HK-2 (cell line): ENCODE results near the gene NEUROG1.

Experiments
- DNase-seq: peaks from one replicate; pipeline ENCODE4 v3.0.0-alpha.2; 2018; ENCODE audit not compliant: unreplicated experiment

NEUROG1 gene

GRCh38 chr5:135535820-135536801 lies at the start of gene NEUROG1:
Gene NEUROG1, minus strand, starts transcription at chr5:135535964. Its CDS starts 274 bp downstream, at chr5:135535690.
- DNase-seq: no peak

GRCh38 chr5:135584918-135585317 lies 49.2 kb upstream of the NEUROG1 start:
- no peak for DNase-seq

GRCh38 chr5:135584276-135584675 lies 48.5 kb upstream of the NEUROG1 start:
- DNase-seq: no peak

GRCh38 chr5:135582099-135582781 lies 46.5 kb upstream of the NEUROG1 start:
- no peak for DNase-seq

GRCh38 chr5:135578685-135579341 lies 43.0 kb upstream of the NEUROG1 start, which contains the start of gene CXCL14:
Gene CXCL14, minus strand, starts transcription at chr5:135578991. Its CDS starts 213 bp downstream, at chr5:135578778.
- DNase-seq: no peak

- no peak for DNase-seq
These were observed 42.5 kb upstream of the NEUROG1 start for GRCh38 chr5:135578305-135578684.

- DNase-seq: no peak
These were observed 41.7 kb upstream of the NEUROG1 start for GRCh38 chr5:135577421-135577820.

- DNase-seq: no peak
These were observed 40.4 kb upstream of the NEUROG1 start for GRCh38 chr5:135576075-135576599.

- no peak for DNase-seq
These were observed 38.7 kb upstream of the NEUROG1 start for GRCh38 chr5:135574493-135574892.

GRCh38 chr5:135571902-135572301 lies 36.1 kb upstream of the NEUROG1 start:
- DNase-seq: no peak

- no peak for DNase-seq
These were observed 35.4 kb upstream of the NEUROG1 start for GRCh38 chr5:135571066-135571609.

- no peak for DNase-seq
These were observed 34.6 kb upstream of the NEUROG1 start for GRCh38 chr5:135570453-135570764.

GRCh38 chr5:135569755-135570452 lies 34.1 kb upstream of the NEUROG1 start:
- no peak for DNase-seq

- DNase-seq: no peak
These were observed 33.2 kb upstream of the NEUROG1 start for GRCh38 chr5:135568923-135569360.

- DNase-seq: no peak
These were observed 32.5 kb upstream of the NEUROG1 start for GRCh38 chr5:135568246-135568645.

- DNase-seq: no peak
These were observed 31.9 kb upstream of the NEUROG1 start for GRCh38 chr5:135567661-135568060.

GRCh38 chr5:135566422-135567400 lies 30.9 kb upstream of the NEUROG1 start:
- DNase-seq: no peak

GRCh38 chr5:135565725-135566421 lies 30.1 kb upstream of the NEUROG1 start:
- DNase-seq: peak; percentile 53

GRCh38 chr5:135565266-135565665 lies 29.5 kb upstream of the NEUROG1 start:
- DNase-seq: no peak
